Stimulated activated CD8-positive, alpha-beta memory T cell treated with anti-CD3 and anti-CD28 coated beads, Interleukin-15, amount 100 ng/mL, for 24 hours (primary cell): ENCODE results near the gene GOLGA7B.

Experiments
- DNase-seq: peaks from one replicate; pipeline ENCODE4 v3.0.0-alpha.2; 2020; ENCODE audit warnings: low read depth

Gene GOLGA7B

GRCh38 chr10:97849687-97850402 is at the start of gene GOLGA7B:
Gene GOLGA7B (plus strand): TSS chr10:97849843. CDS start chr10:97850304, 461 bp downstream.
- peak; percentile 18 for DNase-seq

GRCh38 chr10:97800474-97800873 is 49.2 kb upstream of the GOLGA7B start:
- no peak for DNase-seq

- no peak for DNase-seq
Observed at GRCh38 chr10:97801422-97801821, 48.2 kb upstream of the GOLGA7B start.

GRCh38 chr10:97805096-97805884 is 44.4 kb upstream of the GOLGA7B start:
- no peak for DNase-seq

- DNase-seq = no peak
Observed at GRCh38 chr10:97805949-97806348, 43.7 kb upstream of the GOLGA7B start.

GRCh38 chr10:97810446-97810845 is 39.2 kb upstream of the GOLGA7B start:
- DNase-seq = no peak

GRCh38 chr10:97811958-97812357 is 37.7 kb upstream of the GOLGA7B start:
- DNase-seq = no peak

GRCh38 chr10:97812696-97813095 is 36.9 kb upstream of the GOLGA7B start:
- no peak for DNase-seq

GRCh38 chr10:97813311-97813710 is 36.3 kb upstream of the GOLGA7B start:
- DNase-seq = no peak

GRCh38 chr10:97814996-97815395 is 34.6 kb upstream of the GOLGA7B start:
- no peak for DNase-seq

- DNase-seq = no peak
Observed at GRCh38 chr10:97816609-97817008, 33.0 kb upstream of the GOLGA7B start.

- no peak for DNase-seq
Observed at GRCh38 chr10:97818572-97818971, 31.1 kb upstream of the GOLGA7B start.

GRCh38 chr10:97820096-97820704 is 29.4 kb upstream of the GOLGA7B start:
- no peak for DNase-seq

GRCh38 chr10:97821308-97822038 is 28.2 kb upstream of the GOLGA7B start:
- no peak for DNase-seq

GRCh38 chr10:97822261-97822687 is 27.4 kb upstream of the GOLGA7B start:
- DNase-seq = no peak

GRCh38 chr10:97823734-97824133 is 25.9 kb upstream of the GOLGA7B start:
- DNase-seq = no peak

- no peak for DNase-seq
Observed at GRCh38 chr10:97825020-97825760, 24.5 kb upstream of the GOLGA7B start.

GRCh38 chr10:97826892-97827291 is 22.8 kb upstream of the GOLGA7B start:
- no peak for DNase-seq

- no peak for DNase-seq
Observed at GRCh38 chr10:97827702-97828291, 21.8 kb upstream of the GOLGA7B start.

GRCh38 chr10:97828721-97829120 is 20.9 kb upstream of the GOLGA7B start:
- DNase-seq = no peak

- DNase-seq = no peak
Observed at GRCh38 chr10:97830064-97830463, 19.6 kb upstream of the GOLGA7B start.
